Brain pericyte (primary cell): Measurements from ENCODE around the gene STK25.

Experiments used
- DNase-seq: peaks from one replicate; pipeline ENCODE4 v3.0.0-alpha.2; 2012; ENCODE audit warnings: low read depth, low spot score

STK25 gene

GRCh38 chr2:241493092-241493491 lies 15.3 kb downstream of the STK25 start:
- no peak for DNase-seq

GRCh38 chr2:241492174-241492565 lies 16.2 kb downstream of the STK25 start:
- DNase-seq = no peak

GRCh38 chr2:241491549-241492173 lies 16.7 kb downstream of the STK25 start:
- DNase-seq = no peak

DNA sequence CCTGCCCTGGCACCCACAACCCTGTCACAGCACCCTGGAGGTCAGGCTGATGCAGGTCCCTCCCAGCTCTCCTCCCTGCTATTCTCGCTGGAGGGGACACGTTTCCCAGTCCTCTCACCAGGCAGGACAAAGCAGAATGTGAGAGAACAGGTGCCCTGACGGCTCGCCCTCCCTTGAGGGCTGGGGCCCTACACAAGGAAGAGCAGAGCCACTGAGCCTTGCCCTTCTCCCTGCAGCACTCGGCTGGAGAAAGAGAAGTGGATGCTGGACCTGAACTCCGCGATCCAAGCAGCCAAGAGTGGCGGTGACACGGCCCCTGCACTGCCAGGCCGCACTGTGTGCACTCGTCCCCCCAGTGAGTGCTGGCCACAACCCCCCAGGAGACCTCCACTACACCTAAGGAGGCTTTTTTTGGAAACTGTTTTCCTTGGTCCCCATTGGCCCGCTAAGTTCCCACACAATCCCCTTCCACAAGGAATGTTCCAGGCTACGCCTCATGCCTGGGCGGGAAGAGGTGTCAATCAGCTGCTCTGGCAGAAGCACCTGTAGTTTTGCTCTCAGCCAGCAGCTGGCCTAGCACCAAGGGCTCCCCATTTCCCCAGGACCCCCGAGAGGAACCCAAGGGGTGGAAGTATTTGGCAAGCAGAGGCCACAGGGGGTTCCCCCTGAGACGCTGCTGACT lies 17.4 kb downstream of the STK25 start:
- no peak for DNase-seq

DNA sequence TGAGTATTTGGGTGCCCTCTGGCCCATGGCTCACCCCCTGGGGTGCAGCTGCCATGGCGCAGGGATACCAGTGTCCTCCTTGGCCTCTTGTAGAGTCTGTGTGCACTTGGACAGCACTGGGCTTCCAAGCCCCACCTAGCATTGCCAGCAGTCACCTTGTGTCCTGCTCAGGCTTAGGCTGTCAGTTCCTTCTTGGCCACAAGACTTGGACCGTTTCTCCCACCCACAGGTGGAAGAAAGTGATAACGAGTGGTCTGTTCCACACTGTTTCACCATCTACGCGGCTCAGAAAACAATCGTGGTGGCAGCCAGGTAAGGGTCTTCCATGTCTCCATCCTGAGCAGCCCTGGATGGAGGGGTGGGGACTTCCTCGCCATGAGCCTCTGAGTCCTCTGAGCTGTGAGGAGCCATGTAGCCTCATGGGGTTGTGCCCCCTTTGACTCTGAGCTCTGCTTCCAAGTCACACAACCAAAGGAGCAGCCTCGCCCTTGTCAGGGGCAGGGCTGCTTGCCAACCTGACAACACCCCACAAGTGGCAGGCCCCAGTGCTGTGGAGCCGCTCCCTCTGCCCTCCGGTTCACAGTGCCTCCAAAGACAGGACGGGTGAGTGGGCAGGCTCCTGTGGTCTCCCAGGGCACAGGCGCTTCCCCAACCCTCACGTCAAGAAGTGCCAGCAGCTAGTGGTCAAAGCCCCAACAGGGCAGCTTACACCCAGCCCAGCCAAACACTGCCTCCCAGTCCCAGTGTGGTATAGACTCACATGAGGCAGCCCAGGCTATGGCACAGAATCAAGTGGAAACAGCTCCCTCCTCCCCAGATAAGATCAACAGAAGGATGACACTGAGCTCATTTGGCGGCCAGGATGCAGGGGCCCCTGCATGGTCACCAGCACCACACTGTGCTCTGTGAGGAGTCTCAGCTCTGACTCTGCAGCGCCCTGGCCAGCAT lies 18.4 kb downstream of the STK25 start:
- no peak for DNase-seq

DNA sequence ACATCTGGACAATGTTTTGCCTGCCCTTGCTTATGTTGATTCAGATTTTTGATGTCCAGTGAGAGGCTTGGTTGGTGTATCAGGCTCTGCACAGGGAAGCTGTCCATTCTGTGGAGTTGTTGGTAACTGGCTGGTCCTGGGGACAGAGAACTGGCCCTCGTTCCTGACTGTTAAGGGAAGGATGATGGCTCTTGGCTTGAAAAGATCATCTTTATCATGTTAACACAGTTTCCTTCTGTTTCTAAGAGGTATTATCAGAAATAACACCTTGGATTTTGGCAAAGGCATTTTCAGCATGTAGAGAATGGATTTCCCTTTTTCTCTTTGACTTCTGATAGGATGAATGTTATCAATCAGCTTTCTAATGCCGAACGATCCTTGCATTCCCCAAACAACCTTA lies 19.3 kb downstream of the STK25 start:
- no peak for DNase-seq

DNA sequence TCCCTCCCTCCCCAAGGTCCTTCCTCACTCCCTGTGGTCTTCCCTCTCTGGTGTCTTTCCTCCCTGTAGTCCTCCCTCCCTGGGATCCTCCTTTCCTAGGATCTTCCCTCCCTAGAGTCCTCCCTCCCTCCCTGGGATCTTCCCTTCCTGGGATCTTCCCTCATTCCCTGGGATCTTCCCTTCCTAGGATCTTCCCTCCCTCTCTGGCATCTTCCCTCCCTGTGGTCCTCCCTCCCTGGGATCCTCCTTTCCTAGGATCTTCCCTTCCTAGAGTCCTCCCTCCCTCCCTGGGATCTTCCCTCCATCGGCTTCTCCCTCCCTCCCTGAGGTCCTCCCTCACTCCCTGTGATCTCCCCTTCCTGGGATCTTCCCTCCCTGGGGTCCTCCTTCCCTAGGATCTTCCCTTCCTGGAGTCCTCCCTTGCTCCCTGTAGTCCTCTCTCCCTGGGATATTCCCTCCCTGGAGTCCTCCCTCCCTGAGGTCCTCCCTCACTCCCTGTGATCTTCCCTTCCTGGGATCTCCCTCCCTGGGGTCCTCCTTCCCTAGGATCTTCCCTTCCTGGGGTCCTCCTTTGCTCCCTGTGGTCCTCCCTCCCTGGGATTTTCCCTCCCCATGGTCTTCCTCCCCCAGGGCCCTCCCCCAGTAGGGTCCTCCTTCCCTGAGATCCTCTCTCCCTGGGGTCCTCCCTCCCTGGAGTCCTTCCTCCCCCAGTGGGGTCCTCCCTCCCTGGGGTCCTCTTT lies 23.0 kb downstream of the STK25 start:
- no peak for DNase-seq

DNA sequence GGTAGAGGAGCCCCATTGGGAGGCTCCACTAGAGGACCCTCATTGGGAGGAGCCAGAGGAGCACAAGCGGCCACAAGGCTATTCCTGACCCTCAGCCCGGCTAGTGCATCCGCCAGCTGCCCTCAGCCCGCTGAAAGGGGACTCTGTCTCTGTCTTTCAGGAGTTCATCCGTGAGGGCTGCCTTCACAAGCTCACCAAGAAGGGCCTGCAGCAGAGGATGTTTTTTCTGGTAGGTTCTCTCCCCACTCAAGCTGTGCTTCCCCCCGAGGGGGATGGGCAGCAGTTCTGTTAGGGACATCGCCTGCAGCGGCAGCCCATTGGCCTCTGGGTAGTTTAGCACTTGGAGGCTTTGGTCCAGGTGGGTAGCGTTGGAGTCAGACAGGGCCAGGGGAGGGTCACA lies 25.1 kb downstream of the STK25 start:
- no peak for DNase-seq

DNA sequence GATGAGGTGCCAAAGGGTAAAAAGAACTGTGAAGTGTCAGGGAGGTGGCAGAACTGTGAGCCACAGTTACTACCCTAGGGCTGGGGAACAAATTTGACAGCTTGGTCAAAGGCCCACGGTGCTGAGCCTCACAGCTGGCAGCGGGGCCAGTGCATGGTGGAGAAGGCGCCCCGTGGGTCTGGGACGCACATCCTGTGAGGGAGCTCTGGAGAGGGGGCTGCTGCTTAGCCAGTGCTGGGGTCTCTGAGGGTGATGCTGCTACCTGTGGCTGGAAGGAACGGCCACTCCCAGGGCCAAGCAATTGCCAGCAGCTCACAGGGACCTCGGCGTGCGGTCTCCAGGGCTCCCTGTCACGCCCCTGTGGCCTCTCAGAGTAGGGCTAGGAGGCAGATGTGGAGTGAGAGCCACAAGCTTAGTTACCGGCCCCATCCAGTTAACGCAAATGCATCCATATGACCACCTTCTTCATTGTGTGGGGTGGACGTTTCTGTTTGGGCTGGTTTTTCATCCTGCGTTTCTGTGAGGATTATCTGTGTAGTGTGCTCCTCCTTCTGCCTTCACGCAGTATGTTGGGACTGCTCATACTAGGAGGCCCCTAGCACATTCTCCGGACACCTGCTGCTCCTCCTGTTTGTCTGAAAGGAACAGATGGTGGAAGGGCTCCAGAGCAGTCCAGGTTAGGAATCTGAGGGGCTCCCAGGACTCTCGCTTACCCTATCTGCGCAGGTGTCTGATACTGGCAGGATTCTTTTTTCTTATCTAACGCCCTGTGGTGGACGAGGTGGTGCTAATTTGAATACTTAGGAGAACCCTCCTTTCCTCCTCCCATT lies 26.0 kb downstream of the STK25 start:
- DNase-seq = no peak

DNA sequence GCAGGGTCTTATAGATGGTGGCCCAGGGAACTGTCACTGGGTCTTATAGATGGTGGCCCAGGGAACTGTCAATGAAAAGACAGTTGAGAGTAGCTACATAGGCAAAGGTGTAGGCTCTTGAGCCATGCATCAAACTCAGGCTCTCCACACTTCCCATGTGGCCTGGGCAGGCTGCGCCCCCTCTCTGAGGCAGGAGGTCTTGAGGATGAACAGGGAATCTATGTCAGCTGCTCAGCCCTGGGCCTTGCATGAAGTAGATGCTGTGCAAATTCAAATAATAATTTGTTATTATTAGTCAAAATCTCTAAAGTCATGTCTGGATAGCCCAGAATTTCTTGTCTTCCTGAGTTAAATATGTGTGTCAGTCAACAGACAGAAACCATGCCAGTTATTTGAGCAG lies 26.7 kb downstream of the STK25 start:
- no peak for DNase-seq

DNA sequence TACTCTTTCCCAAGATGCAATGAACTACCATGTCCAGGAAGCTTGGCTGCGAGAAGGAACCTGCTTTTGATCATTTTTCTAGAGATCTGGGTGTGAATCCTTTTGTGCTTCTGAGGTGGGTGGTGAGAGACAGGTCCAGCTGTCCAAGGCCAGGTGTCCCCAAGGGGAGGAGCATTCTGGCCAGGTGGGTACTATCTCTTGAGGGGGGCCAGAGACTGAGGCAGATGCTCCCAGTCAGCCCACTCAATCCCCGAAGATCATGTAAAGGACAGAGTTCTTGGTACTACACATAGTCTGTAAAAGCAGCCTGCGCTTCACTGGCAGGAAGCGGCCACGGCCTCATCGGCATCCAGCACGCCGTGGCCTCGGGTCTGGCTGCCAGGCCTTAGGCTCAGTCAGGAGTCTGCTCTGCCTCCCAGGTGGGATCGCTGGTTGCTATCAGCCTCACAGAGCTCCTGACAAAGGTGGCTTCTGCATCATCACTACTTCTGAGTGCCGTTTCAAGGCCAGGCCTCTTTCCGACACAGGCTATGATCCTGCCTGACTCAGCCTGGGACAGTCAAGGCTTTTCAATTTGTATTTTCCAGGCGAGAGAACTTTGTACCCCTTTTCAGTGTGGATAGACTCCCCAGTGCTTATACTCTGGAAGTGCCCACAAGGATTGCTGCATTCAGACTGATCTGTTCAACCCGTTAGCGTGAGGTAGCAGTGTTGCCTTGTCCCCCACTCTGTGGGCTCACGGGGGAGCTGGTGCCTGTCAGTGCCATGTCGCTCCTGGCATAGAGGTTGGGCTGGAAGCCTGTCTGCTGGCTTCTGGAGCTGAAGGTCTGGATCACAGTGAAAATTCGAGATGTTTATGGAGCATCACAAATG lies 29.1 kb downstream of the STK25 start:
- DNase-seq = no peak

- DNase-seq = no peak
These were observed 30.2 kb downstream of the STK25 start for GRCh38 chr2:241478166-241478565.

- no peak for DNase-seq
These were observed 33.1 kb downstream of the STK25 start for GRCh38 chr2:241475267-241475666.

- no peak for DNase-seq
These were observed 35.0 kb downstream of the STK25 start for GRCh38 chr2:241473399-241473798.

DNA sequence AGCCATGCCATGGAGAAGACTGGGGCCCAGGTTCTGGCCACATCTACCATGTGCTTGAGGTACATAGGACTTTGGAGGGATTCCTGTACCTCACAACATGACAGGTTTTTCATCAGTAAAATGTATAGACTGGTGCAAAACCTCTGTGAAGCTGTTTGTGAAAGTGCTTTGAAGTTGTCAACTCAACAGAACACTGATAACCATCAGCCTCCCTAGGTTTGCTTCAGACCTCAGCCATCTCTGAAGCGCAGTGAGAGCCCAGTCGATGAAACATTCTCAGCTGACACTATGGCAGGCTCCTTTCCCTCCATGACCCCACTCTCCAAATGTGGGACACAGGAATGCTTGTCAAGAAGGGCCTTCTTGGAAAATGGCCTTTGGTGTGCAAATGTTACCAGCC lies 38.6 kb downstream of the STK25 start:
- DNase-seq = no peak

DNA sequence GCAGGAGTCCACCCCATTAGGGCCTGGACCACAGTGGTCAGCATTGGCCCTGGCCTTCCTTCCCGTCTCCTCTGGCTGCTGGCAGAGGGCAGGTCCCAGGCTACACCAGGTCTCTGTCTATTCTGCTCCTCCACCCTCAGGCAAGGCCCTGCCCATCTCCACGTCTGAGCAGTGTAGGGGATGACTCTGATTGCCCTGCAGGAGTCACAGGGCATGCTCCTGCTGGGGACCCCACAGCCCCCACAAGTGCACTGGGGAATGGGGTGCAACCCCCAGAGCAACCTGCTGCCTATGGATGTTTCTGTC lies 40.0 kb downstream of the STK25 start:
- DNase-seq = no peak

- DNase-seq = no peak
These were observed 40.5 kb downstream of the STK25 start for GRCh38 chr2:241467777-241468475.

- no peak for DNase-seq
These were observed 42.2 kb downstream of the STK25 start for GRCh38 chr2:241466230-241466629.

GRCh38 chr2:241465543-241465942 lies 42.8 kb downstream of the STK25 start:
- DNase-seq = no peak
